Sigmoid colon (tissue), 3 donors: ENCODE measurements around the gene MCM9.

Source experiments
- POLR2A ChIP-seq, 2 donors: fragments of 450-650 bp; IDR thresholded peaks; one replicate each; pipeline ENCODE4 v1.6.1; 2016; ENCODE audit warnings: antibody characterized with exemption in 2 of 2, mild to moderate bottlenecking in 2 of 2, moderate library complexity in 2 of 2
- TF ChIP-seq, protein P1 (sequence below), 4 experiments: fragments of 450-650 bp in 3 of 4; fragments of 200-600 bp in 1 of 4; IDR thresholded peaks; one replicate each; pipeline ENCODE4 v1.5.1; 2016 to 2019; ENCODE audit warnings: antibody characterized with exemption in 4 of 4, mild to moderate bottlenecking in 3 of 4, moderate library complexity in 2 of 4

DNA sequence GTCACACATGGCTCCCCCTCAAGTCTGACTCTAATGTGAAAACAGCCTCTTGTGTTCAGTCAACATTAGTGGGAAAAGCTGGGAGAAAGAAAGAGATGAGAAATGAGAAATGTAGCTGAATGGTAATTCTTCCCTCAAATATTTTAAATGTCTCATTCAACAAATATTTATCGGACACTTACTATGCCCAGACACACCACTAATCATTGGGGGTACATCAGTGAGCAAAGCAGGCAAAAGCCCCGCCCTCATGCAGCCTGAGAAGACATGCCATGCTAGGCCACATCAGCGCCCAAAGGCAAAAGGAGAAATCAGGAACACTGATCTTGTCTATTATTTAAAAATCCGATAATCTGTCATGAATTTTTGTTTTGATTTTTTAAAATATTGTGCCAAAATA, 130.9 kb downstream of the MCM9 start:
- TF ChIP-seq, protein P1, sequence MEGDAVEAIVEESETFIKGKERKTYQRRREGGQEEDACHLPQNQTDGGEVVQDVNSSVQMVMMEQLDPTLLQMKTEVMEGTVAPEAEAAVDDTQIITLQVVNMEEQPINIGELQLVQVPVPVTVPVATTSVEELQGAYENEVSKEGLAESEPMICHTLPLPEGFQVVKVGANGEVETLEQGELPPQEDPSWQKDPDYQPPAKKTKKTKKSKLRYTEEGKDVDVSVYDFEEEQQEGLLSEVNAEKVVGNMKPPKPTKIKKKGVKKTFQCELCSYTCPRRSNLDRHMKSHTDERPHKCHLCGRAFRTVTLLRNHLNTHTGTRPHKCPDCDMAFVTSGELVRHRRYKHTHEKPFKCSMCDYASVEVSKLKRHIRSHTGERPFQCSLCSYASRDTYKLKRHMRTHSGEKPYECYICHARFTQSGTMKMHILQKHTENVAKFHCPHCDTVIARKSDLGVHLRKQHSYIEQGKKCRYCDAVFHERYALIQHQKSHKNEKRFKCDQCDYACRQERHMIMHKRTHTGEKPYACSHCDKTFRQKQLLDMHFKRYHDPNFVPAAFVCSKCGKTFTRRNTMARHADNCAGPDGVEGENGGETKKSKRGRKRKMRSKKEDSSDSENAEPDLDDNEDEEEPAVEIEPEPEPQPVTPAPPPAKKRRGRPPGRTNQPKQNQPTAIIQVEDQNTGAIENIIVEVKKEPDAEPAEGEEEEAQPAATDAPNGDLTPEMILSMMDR (IDR thresholded peaks at IDR 0.05): no peak
- TF ChIP-seq POLR2A (IDR thresholded peaks at IDR 0.05): no peak
